A549 treated with Mapracorat at 1 μM for 4 hours (cell line): ENCODE measurements around the gene TBXAS1. TPM values are rescaled to one million over a fixed set of nuclear protein-coding genes. Genes with fewer than 3 reads are reported as not detected.

ENCODE experiments used
- total RNA-seq: library from RNA; stranded (reverse); fragments of 200-300 nt; extraction: Qiagen RNA extraction; gene quantifications from 5 replicates; pipeline ENCODE4 v1.2.3, GENCODE V29; 2022

TBXAS1 gene
- 12.5 to 15.0 TPM (median 14.7 TPM) in 5 replicates for total RNA-seq

DNA sequence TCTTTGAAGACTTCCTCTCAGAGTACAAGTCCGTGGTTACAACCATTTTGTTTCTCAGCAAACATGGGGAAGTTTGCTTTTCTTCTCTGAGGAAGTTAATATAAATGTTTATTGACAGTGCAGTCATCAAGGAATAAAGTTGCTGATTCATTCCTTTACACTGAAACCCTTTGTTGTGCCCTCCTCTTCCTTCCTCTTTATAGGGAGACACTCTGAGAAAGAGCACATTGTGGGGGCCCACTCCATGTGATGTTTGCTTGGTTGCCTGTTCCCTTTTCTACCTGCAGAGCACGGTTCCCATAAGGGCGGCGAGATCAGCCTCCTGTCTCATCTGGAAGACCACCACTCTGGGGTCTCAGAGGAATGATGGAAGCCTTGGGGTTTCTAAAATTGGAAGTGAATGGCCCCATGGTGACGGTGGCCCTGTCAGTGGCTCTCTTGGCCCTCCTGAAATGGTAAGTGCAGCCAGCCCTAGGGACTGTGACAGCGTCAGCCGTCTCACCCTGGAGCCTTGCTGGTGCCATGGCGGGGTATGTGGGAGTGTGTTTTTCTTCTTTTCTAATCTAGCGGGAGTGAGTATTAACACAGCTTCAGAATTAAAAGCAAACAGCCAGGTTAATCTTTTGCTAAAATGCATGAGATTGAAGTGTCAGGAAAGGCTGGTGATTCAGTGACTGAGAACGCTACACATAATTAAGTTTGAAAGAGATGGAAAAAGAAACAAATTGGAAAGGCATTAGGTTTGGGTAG lies at the start of gene TBXAS1:
TBXAS1 (plus strand) TSS at position 240 of the 750 bp plus-strand sequence; CDS start at position 367, 127 bp downstream.

DNA sequence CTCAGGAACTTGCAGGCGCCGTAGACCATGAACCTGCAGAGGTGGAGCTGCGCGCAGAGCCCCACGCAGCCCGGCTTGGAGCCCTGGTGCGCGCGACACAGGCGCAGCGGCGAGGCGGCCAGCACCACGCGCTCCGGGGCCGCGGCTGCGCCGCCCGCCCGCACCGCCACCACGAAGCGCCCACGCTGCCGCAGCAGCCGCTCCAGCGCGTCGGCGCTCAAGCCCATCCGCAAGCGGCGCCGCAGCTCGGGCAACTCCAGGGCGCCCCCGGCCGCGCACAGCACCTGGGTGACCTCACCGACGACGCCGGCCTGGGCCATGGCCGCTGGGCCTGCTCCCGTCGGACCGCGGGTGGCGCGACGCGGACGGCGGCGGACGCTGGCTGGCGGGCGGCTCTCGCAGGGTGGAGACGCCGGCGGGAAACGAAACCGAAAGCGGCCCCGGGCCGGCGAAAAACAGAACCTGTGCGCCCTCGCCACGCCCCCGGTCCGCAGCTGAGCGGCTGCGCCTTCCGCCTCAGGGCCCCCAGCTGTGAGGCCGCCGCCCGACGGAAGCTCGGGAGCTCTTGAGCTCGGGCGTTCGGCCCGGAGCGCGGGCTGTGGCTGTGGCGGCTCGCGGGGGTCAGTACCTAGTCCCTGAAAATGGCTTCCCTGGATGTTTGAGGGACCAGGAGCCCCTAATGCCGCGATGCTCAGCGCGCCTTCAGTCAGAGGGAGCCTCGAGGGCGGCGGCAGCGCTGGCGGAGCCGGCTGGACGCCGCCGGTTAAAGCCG lies 233.7 kb downstream of the TBXAS1 start, which contains the start of gene PARP12:
PARP12 (minus strand) TSS at position 424 of the 772 bp plus-strand sequence; CDS start at position 320, 104 bp downstream.

Other genes with a start within 250 kb of the TBXAS1 start
- 26.0 to 41.4 TPM (median 35.1 TPM) in 5 replicates for gene HIPK2, start 51.3 kb upstream of the TBXAS1 start, total RNA-seq
- gene PARP12, start 233.7 kb downstream of the TBXAS1 start, total RNA-seq: 18.2 to 22.3 TPM (median 20.8 TPM) in 5 replicates